T follicular helper cell (primary cell): ENCODE results near the gene ZNF808.
"Not testable (repeated sequence)": the region's sequence is repeated elsewhere in the genome, so short reads cannot be mapped to it uniquely, and the experiment has no call there.

Source experiments
- DNase-seq: peaks from one replicate; pipeline ENCODE4 v3.0.0-alpha.2; 2020; ENCODE audit warnings: low read depth

Gene ZNF808

GRCh38 chr19:52593441-52593840 is 66.0 kb downstream of the ZNF808 start:
- DNase-seq = not testable (repeated sequence)

GRCh38 chr19:52599241-52599640 is 71.8 kb downstream of the ZNF808 start:
- DNase-seq = no peak

GRCh38 chr19:52600639-52601024 is 73.2 kb downstream of the ZNF808 start:
- DNase-seq = no peak

GRCh38 chr19:52601025-52601973 is 73.8 kb downstream of the ZNF808 start:
- peak; percentile 90 for DNase-seq

DNA sequence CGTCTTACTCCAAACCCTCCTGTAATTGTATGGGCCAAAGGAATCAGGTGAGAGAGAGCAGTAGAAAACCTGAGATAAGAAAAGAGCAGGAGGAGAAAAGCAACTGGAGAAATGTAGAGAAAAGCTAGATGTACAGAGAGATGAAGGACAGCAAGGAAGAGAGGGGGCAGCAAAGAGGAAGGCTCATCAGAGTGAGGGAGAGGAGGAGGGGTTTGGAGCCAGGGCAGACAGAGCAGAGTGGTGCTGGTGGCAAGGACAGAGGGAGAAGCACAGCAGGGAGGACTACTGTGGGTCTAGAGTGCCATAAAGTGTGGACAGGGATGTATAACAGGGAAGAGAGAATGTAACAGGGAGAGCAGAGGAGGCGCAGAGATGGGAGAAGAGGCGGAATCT is 74.5 kb downstream of the ZNF808 start:
- DNase-seq = not testable (repeated sequence)

DNA sequence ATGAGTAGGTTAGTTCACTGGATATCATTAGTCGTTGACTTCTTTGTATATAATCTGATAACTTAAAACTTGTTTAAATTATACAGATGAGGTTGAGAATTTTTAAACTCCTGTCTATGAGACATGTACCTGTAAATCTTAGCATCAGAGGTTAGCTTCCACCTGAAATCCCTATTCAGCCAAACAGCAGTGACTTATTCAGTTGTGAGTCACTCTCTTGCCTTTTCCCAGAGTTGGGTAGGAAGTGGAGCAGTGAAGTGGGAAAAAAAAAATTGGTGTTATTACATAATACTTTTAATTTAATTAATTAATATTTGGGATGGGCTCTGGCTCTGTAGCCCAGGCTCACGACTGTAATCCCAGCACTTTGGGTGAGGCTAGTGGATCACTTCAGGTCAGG is 75.5 kb downstream of the ZNF808 start:
- no peak for DNase-seq

DNA sequence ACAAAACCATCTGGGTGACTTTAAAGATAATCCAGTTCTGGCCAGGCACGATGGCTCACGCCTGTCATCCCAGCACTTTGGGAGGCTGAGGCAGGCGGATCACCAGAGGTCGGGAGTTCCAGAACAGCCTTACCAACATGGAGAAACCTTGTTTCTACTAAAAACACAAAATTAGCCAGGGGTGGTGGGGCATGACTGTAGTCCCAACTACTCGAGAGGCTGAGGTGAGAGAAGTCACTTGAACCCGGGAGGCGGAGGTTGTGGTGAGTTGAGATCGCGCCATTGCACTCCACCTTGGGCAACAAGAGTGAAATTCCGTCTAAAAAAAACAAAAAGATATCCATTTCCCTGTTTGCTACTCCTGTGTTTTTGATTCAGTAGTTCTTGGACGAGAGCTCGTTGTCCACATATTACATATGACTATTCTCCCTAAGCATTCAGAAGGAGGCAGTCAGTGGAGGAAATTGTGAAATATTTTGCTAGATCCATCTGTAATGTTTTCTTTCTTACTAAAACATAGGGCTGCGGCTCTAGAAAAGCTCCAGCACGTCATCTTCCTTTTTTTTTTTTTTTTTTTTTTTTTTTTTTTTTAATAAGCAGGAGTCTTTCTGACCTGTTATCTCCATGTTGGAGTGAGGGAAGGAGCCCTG is 76.2 kb downstream of the ZNF808 start:
- DNase-seq = no peak
